Measurements from ENCODE around the gene ITPK1. TPM values are rescaled to one million over a fixed set of nuclear protein-coding genes. Genes with fewer than 3 reads are reported as not detected.

The ITPK1 gene
- total RNA-seq, 1 experiment from 2014 or later: 53.2 TPM

DNA sequence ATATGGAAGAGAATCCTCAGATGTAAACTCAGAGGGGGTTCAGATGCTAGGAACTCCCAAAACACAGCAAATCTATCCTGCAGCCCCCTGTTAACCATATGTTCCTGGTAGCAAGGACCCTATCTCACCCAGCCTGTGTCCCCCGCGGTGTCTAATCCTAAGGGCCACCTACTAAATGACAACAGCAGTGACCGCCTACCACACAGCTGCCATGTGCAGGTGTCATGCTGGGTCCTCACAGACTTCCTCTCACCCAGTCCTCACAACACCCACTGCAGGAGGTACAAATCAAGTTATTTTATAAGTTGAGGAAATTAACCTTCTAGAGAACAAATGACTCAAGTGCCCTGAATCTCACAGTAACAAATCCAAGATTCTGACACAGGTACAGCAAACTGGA lies 73.9 kb downstream of the ITPK1 start:
- in situ Hi-C loops (cut with HindIII; ENCODE audit: low pct_unique_long_range_greater_than_20kb, low sequenced_read_pairs): no loop called here
- DNase-seq (ENCODE audit: low read depth): no peak

- DNase-seq (ENCODE audit: low read depth): no peak
- in situ Hi-C loops (cut with HindIII; ENCODE audit: low pct_unique_long_range_greater_than_20kb, low sequenced_read_pairs): no loop called here
These were observed 74.7 kb downstream of the ITPK1 start for GRCh38 chr14:93040982-93041381.

DNA sequence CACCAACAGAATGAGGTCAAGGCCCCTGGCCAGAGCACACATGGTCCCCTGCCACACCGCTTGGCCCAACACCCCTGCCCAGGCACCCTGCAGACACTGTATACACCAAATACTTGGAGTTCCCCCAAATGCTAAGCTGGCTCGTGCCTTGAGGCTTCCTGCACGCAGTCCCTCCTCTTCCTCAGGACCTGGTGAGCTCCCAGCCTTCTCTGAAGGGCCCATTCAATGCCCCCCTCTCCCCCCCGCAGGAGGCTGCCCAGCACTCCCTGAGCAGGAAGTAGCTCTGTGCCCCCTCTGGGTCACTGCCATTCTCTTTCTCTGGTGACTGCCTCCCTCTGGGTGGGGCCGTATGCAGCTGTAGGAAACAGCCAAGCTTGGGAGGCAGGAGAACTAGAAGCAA lies 75.3 kb downstream of the ITPK1 start:
- in situ Hi-C loops (cut with HindIII; ENCODE audit: low pct_unique_long_range_greater_than_20kb, low sequenced_read_pairs): no loop called here
- no peak for DNase-seq (ENCODE audit: low read depth)

GRCh38 chr14:93039649-93040315 lies 75.9 kb downstream of the ITPK1 start:
- no peak for DNase-seq (ENCODE audit: low read depth)
- in situ Hi-C loops (cut with HindIII; ENCODE audit: low pct_unique_long_range_greater_than_20kb, low sequenced_read_pairs): no loop called here

DNA sequence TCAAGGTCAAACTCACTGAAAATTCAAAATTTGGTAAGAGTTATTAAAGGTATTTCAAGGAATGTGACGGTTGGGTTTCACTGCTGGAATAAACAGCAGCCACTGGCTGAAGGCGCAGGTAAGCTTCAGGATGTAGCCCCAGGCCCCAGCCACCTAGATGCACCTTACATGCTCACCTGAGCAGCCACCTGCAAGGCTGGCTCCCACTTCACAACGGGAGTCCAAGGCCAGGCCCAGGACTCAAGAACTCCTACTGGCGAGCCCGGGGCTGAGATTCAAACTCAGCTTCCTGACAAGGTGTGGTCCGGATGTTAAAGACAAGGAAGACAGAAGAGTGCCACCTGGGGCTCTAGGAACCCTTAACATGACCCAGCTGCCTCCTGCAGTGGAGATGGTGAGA lies 78.4 kb downstream of the ITPK1 start:
- no peak for DNase-seq (ENCODE audit: low read depth)
- in situ Hi-C loops (cut with HindIII; ENCODE audit: low pct_unique_long_range_greater_than_20kb, low sequenced_read_pairs): no loop called here

GRCh38 chr14:93036652-93037345 lies 78.9 kb downstream of the ITPK1 start:
- DNase-seq (ENCODE audit: low read depth): no peak
- in situ Hi-C loops (cut with HindIII; ENCODE audit: low pct_unique_long_range_greater_than_20kb, low sequenced_read_pairs): no loop called here

GRCh38 chr14:93035917-93036651 lies 79.6 kb downstream of the ITPK1 start:
- in situ Hi-C loops (cut with HindIII; ENCODE audit: low pct_unique_long_range_greater_than_20kb, low sequenced_read_pairs): no loop called here
- no peak for DNase-seq (ENCODE audit: low read depth)

- no peak for DNase-seq (ENCODE audit: low read depth)
- in situ Hi-C loops (cut with HindIII; ENCODE audit: low pct_unique_long_range_greater_than_20kb, low sequenced_read_pairs): no loop called here
These were observed 80.2 kb downstream of the ITPK1 start for GRCh38 chr14:93035585-93035916.

DNA sequence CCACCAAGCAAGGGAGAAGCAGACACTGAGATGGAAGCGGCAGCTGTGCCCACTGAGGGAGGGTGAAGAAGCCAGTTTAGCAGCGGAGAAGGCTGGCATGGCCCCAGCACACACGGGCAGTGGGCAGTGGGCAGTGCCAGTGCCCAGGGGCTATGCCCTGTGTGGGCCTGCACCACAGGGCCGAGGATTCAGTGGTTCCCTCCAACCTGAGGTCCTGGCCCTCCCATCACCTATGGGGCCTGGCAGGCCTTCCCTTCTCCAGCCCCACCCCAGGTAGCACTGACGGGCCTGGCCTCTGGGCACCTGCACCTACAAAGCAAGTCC lies 81.1 kb downstream of the ITPK1 start:
- DNase-seq (ENCODE audit: low read depth): no peak
- in situ Hi-C loops (cut with HindIII; ENCODE audit: low pct_unique_long_range_greater_than_20kb, low sequenced_read_pairs): no loop called here

GRCh38 chr14:93033983-93034670 lies 81.6 kb downstream of the ITPK1 start:
- in situ Hi-C loops (cut with HindIII; ENCODE audit: low pct_unique_long_range_greater_than_20kb, low sequenced_read_pairs): no loop called here
- DNase-seq (ENCODE audit: low read depth): no peak

GRCh38 chr14:93033084-93033982 lies 82.4 kb downstream of the ITPK1 start:
- DNase-seq (ENCODE audit: low read depth): no peak
- in situ Hi-C loops (cut with HindIII; ENCODE audit: low pct_unique_long_range_greater_than_20kb, low sequenced_read_pairs): no loop called here

DNA sequence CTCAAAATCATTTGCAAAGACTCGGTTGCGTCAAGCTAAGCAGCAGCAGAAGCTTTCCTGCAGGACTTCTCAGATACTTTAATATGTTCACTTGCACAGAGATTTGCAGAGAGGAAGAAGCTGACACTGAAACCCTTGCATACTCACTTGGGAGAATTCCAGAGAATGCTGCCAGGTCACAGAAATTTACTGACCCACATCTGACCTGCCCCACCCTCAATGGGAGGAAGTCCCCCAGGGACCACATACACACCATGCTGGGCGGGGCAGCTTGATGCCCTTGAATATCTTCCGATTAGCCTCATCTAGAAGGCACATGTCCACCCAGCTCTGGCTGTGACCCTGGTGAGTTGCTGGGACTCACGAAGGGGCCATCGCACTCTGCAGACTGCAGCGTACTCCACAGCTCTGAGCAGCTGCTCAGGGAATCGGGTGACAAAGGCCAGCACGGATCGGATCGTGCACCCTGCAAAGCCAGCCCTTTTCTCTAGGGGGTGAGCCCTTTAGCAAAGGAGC lies 83.2 kb downstream of the ITPK1 start:
- in situ Hi-C loops (cut with HindIII; ENCODE audit: low pct_unique_long_range_greater_than_20kb, low sequenced_read_pairs): no loop called here
- DNase-seq (ENCODE audit: low read depth): peak; percentile 64

- in situ Hi-C loops (cut with HindIII; ENCODE audit: low pct_unique_long_range_greater_than_20kb, low sequenced_read_pairs): no loop called here
- no peak for DNase-seq (ENCODE audit: low read depth)
These were observed 84.0 kb downstream of the ITPK1 start for GRCh38 chr14:93031505-93032315.

GRCh38 chr14:93030761-93031160 lies 85.0 kb downstream of the ITPK1 start:
- in situ Hi-C loops (cut with HindIII; ENCODE audit: low pct_unique_long_range_greater_than_20kb, low sequenced_read_pairs): no loop called here
- no peak for DNase-seq (ENCODE audit: low read depth)

DNA sequence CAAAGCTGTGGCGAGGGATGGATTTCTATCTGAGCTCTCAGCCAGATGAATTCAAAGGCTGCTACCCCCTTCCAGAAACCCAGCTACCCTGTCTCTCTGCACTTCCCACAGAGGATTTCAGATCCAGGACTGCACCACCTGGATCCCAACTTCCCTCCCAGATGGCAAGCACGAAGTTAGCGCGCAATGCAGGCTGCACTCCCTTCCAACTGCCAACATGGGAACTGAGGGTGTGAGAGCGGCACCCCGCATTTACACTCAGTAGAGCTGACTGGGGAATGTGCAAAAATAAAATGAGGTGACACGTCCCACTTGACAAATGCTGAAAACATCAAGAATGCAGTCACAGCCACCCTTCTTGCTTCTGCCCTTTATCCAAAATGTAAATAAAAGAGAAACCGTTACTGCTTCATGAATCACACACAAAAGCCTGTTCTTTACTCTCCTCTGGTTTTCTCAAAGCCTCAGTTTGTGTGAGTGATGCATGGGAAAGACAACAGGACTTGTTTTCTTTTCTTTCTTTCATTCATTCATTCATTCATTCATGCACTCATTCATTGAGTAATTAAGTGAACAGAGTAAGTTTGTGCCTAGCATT lies 85.7 kb downstream of the ITPK1 start:
- DNase-seq (ENCODE audit: low read depth): no peak
- in situ Hi-C loops (cut with HindIII; ENCODE audit: low pct_unique_long_range_greater_than_20kb, low sequenced_read_pairs): no loop called here

GRCh38 chr14:93029417-93029816 lies 86.3 kb downstream of the ITPK1 start:
- no peak for DNase-seq (ENCODE audit: low read depth)
- in situ Hi-C loops (cut with HindIII; ENCODE audit: low pct_unique_long_range_greater_than_20kb, low sequenced_read_pairs): no loop called here

GRCh38 chr14:93028724-93029076 lies 87.0 kb downstream of the ITPK1 start:
- in situ Hi-C loops (cut with HindIII; ENCODE audit: low pct_unique_long_range_greater_than_20kb, low sequenced_read_pairs): no loop called here
- DNase-seq (ENCODE audit: low read depth): peak; percentile 63

Data from Caki2 (cell line).